ENCODE measurements around the gene JAK3.

The JAK3 gene

GRCh38 chr19:17796013-17796837 is 51.6 kb downstream of the JAK3 start:
- TF ChIP-seq ZNF70 (CRISPR knock-in tag; IDR thresholded peaks at IDR 0.05) (no peak), ZFP30 (CRISPR knock-in tag; IDR thresholded peaks at IDR 0.05) (no peak), ISL1 (CRISPR knock-in tag; IDR thresholded peaks at IDR 0.05) (no peak)
- no peak for ATAC-seq

GRCh38 chr19:17795495-17795856 is 52.3 kb downstream of the JAK3 start:
- ATAC-seq = no peak
- TF ChIP-seq RARB (CRISPR knock-in tag; IDR thresholded peaks at IDR 0.05) (no peak), ARNTL (CRISPR knock-in tag; IDR thresholded peaks at IDR 0.05; ENCODE audit: borderline replicate concordance, low read depth) (no peak), PATZ1 (CRISPR knock-in tag; IDR thresholded peaks at IDR 0.05; ENCODE audit: borderline replicate concordance) (no peak), TOX (CRISPR knock-in tag; IDR thresholded peaks at IDR 0.05; ENCODE audit: borderline replicate concordance) (no peak), ZFP30 (CRISPR knock-in tag; IDR thresholded peaks at IDR 0.05) (no peak), ZC3H10 (CRISPR knock-in tag; IDR thresholded peaks at IDR 0.05) (no peak), ZFP3 (CRISPR knock-in tag; IDR thresholded peaks at IDR 0.05) (no peak), POU6F1 (CRISPR knock-in tag; IDR thresholded peaks at IDR 0.05; ENCODE audit: borderline replicate concordance, low read depth) (no peak), ZNF8 (CRISPR knock-in tag; IDR thresholded peaks at IDR 0.05) (no peak), SNAI2 (CRISPR knock-in tag; IDR thresholded peaks at IDR 0.05) (no peak), TSHZ2 (CRISPR knock-in tag; IDR thresholded peaks at IDR 0.05) (no peak), PPARA (CRISPR knock-in tag; IDR thresholded peaks at IDR 0.05; ENCODE audit: borderline replicate concordance) (no peak), CSRNP3 (CRISPR knock-in tag; IDR thresholded peaks at IDR 0.05) (no peak)

- ATAC-seq = no peak
- TF ChIP-seq ZNF8 (CRISPR knock-in tag; IDR thresholded peaks at IDR 0.05) = no peak
- TF ChIP-seq PPARA (CRISPR knock-in tag; IDR thresholded peaks at IDR 0.05; ENCODE audit: borderline replicate concordance) = no peak
- no peak for TF ChIP-seq RARB (CRISPR knock-in tag; IDR thresholded peaks at IDR 0.05)
Observed at GRCh38 chr19:17794731-17795494, 52.9 kb downstream of the JAK3 start, which contains the start of gene B3GNT3. B3GNT3 (plus strand) TSS chr19:17795138; CDS start chr19:17807808, 12,670 bp downstream.

- ATAC-seq = no peak
- TF ChIP-seq ISL1 (CRISPR knock-in tag; IDR thresholded peaks at IDR 0.05) (no peak), ZFP3 (CRISPR knock-in tag; IDR thresholded peaks at IDR 0.05) (no peak), PPARA (CRISPR knock-in tag; IDR thresholded peaks at IDR 0.05; ENCODE audit: borderline replicate concordance) (no peak), ZNF8 (CRISPR knock-in tag; IDR thresholded peaks at IDR 0.05) (no peak), CREB5 (CRISPR knock-in tag; IDR thresholded peaks at IDR 0.05; ENCODE audit: low read depth) (no peak), ARNTL (CRISPR knock-in tag; IDR thresholded peaks at IDR 0.05; ENCODE audit: borderline replicate concordance, low read depth) (no peak), TCF4 (CRISPR knock-in tag; IDR thresholded peaks at IDR 0.05; ENCODE audit: borderline replicate concordance) (no peak), TSHZ2 (CRISPR knock-in tag; IDR thresholded peaks at IDR 0.05) (no peak), OSR1 (CRISPR knock-in tag; IDR thresholded peaks at IDR 0.05) (no peak), RARB (CRISPR knock-in tag; IDR thresholded peaks at IDR 0.05) (no peak), ZFP30 (CRISPR knock-in tag; IDR thresholded peaks at IDR 0.05) (no peak), CSRNP3 (CRISPR knock-in tag; IDR thresholded peaks at IDR 0.05) (no peak), GLIS3 (CRISPR knock-in tag; IDR thresholded peaks at IDR 0.05) (no peak)
Observed at GRCh38 chr19:17794412-17794730, 53.4 kb downstream of the JAK3 start.

All from SK-N-SH treated with all-trans-retinoic acid at 6 μM for 48 hours (cell line).